LNCaP clone FGC (cell line): Measurements from ENCODE around the gene LDLRAD4.

Experiments
- DNase-seq: peaks from one replicate; pipeline ENCODE4 v3.0.0-alpha.2; 2011; ENCODE audit warnings: low read depth
- H3K4me3 ChIP-seq: 2 replicates; pipeline ENCODE4 v1.5.1; 2011; ENCODE audit warnings: mild to moderate bottlenecking, low read depth, low read length, control low read depth
- TF ChIP-seq, protein P1 (sequence below): IDR thresholded peaks from 2 replicates; pipeline ENCODE4 v1.5.1; 2012; ENCODE audit warnings: mild to moderate bottlenecking; ENCODE audit not compliant: control insufficient read depth, insufficient read depth; ENCODE audit errors: extremely low read depth

The LDLRAD4 gene

DNA sequence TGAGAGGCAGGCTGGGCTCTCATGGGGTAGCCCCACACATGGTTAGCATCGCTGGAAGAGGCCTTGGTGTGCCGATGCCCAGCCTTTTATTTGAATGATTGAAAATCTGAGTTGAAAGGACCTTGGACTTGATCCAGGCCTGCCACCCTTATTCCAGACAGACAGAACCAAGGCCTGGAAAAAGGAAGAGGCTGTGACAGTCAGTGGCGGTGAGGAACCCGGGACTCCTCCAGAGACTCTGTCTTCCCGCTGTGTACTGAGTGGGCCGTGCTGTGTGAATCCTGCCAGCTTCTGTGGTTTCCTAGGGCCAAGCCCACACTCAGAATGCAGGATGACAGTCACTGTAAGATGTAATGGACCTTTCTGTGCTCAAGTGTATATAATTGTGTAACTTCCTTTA, 218.5 kb downstream of the LDLRAD4 start:
- TF ChIP-seq, protein P1, sequence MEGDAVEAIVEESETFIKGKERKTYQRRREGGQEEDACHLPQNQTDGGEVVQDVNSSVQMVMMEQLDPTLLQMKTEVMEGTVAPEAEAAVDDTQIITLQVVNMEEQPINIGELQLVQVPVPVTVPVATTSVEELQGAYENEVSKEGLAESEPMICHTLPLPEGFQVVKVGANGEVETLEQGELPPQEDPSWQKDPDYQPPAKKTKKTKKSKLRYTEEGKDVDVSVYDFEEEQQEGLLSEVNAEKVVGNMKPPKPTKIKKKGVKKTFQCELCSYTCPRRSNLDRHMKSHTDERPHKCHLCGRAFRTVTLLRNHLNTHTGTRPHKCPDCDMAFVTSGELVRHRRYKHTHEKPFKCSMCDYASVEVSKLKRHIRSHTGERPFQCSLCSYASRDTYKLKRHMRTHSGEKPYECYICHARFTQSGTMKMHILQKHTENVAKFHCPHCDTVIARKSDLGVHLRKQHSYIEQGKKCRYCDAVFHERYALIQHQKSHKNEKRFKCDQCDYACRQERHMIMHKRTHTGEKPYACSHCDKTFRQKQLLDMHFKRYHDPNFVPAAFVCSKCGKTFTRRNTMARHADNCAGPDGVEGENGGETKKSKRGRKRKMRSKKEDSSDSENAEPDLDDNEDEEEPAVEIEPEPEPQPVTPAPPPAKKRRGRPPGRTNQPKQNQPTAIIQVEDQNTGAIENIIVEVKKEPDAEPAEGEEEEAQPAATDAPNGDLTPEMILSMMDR, result no peak
- H3K4me3 ChIP-seq, result no peak overlapping the region
- DNase-seq, result no peak

DNA sequence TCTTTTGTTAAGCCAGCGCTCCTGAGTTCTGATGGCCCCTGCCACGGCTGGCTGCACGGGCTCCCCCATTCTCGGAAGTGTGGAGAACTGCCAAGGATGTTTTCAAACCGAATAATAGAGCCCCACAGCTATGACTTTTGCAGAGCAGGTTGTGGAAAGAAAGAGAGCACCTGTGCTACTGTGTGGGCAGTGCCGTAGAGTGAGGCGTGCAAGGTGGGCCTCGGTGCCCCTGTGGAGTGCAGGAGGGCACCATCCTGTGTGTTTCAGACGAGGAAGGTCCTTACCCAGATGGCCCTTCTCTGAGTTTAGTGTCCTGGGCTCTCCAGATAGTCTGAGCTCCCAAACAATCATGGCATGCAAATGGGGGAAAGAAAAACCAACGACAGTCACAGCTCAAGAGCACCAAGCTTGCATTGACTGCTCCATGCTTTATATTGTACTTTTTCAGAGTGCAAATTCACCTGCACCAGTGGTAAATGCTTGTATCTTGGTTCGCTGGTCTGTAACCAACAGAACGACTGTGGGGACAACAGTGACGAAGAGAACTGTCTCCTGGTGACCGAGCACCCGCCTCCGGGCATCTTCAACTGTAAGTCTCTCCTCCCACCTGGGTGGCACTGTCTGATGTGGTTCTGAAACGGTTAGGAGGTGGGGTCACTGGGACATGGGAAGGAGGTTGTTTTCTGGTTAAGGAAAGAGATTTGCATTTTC, 219.4 kb downstream of the LDLRAD4 start:
- DNase-seq, result no peak
- H3K4me3 ChIP-seq, result no peak overlapping the region
- TF ChIP-seq, protein P1, result no peak

DNA sequence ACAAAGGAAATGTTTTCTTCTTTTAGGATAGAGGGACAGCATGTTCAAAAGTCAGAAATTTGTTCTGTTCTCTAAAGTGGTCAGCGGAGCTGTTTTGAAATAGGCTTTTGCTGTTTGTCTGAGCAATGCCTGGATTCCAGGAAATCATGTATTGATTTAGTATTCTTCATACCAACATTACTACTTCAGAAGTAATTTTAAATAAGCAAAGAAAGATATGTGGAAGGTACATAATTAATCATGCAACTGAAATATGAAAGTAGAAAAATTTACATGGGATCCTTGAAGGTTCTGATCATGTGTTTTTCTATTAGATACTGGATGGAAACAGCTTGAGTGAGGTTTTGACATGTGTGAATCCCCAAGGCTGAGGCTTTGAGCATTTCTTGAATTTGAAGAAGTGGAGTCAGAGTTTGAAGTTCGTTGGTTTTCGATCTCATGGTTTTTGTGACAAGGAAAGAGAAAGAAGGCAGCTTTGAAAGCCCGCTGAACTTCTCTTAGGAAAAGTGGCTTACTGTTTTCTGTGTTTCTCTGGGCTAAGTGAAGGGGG, 220.0 kb downstream of the LDLRAD4 start:
- no peak for DNase-seq
- TF ChIP-seq, protein P1, result no peak

DNA sequence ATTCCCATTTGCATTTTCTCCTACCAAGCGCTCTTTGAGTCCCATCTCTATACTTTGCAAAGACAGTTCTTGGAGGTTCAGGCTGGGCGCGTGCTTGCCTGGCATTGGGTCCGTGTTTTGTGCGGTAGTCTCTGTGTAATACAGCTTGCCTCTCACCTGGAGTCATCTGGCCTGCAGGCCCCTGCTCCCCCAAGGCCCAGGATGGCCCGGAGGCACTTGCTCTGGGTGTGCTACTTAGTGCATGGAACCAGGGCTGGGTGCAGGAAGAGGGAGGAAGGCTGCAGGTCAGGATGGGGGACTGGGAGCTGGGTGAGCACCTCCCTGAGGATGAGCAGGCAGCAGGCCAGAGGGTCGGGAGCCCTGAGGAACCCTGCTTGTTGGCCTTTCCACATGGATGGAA, 220.9 kb downstream of the LDLRAD4 start:
- TF ChIP-seq, protein P1, result no peak
- H3K4me3 ChIP-seq, result no peak overlapping the region
- DNase-seq, result no peak

More for the DNA sequence above, 220.0 kb downstream of the LDLRAD4 start:
- H3K4me3 ChIP-seq, result no peak overlapping the region

DNA sequence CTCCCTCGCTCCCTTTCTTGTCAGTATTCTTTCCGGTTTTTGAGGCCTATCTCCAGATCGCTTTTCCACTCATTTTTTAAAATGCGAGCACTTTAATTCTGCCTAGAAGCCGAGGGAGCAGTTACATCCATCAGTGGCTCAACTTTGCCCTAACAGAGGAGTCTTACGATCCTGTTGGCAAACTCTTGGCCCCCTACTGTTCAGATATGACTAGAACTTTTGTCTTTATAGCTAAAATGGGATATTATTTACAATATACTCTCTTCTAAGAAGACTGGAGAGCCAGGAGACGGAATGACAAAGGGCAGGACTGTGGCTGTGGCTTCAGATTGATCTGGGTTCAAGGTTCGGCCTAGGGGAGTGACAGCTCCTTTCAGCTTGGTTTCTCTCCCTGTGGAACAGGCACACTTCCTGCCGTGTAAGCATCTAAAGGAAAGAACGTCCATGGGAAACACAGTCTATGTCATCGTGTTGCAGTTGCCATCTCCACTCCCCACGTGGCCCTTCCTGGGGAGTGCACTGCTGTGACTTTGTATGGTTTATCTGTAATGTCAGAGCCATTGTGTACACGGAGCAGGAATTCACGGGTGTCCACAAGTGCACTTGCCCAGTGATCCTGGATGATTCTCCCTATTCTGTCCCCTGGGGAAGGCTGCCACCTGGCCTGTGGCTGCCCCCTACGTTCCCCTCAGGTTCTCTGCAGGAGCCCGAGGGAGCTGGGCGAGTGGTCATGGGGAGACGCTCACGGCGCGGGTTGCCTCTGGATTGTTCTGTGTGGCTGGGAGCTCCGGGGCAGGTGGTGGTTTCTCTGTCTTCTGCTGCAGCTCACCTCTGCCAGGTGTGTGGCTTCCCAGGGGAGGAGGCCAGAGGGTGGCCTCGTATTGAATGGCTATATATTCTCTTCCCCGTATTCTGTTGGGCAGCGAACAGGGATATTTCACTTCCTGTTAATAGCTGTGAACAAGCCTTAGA, 222.0 kb downstream of the LDLRAD4 start:
- no peak overlapping the region for H3K4me3 ChIP-seq
- no peak for DNase-seq
- TF ChIP-seq, protein P1, result no peak

DNA sequence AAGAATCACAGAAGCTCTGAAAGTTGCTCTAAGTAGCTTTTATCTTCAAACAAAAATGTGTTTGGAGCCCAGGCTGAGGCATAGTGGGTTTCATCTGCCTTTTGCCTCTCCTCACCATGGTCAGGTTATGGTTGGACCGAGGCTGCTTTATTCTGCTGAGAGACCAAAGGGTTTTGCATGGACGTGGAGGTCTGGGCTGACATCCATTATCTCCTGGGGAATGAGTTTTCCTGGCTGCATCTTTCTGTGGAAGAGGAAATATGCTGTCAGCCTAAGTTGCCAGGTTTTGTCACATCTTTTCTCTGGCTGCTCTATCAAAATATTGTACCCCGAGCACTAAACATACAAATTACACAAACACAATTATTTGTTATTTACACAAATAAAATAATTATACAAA, 223.2 kb downstream of the LDLRAD4 start:
- TF ChIP-seq, protein P1, result no peak
- no peak for DNase-seq
- H3K4me3 ChIP-seq, result no peak overlapping the region
